Measurements from ENCODE around the gene MYH7.

Gene MYH7

DNA sequence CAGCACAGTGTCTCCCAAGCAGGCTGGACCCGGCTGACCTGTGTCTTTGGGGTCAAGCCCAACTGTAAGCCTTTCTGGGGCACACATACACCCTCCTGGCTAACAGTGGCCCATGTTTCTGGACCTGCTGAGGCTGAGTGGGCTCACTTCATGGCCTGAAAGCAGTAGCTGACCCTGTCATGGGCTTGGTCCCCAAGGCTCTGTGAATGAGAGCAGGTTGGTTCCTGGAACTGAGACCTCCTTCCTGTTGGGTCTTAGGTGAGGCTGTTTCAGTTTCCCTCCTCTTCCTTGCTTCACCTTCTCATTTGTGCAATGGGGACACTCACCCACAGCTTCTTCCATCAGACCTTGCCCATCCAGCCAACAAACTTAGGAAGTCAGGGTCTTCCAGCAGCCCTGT lies 63.6 kb downstream of the MYH7 start:
- ATAC-seq: no peak

GRCh38 chr14:23370221-23370620 lies 65.2 kb downstream of the MYH7 start:
- no peak for ATAC-seq
- no peak for TF ChIP-seq ZC3H10 (CRISPR knock-in tag; IDR thresholded peaks at IDR 0.05)
- TF ChIP-seq ZNF70 (CRISPR knock-in tag; IDR thresholded peaks at IDR 0.05): no peak
- TF ChIP-seq PPARA (CRISPR knock-in tag; IDR thresholded peaks at IDR 0.05; ENCODE audit: borderline replicate concordance): no peak
- TF ChIP-seq RARB (CRISPR knock-in tag; IDR thresholded peaks at IDR 0.05): no peak
- TF ChIP-seq SNAI2 (CRISPR knock-in tag; IDR thresholded peaks at IDR 0.05): no peak
- TF ChIP-seq PATZ1 (CRISPR knock-in tag; IDR thresholded peaks at IDR 0.05; ENCODE audit: borderline replicate concordance): no peak
- TF ChIP-seq, protein P1, sequence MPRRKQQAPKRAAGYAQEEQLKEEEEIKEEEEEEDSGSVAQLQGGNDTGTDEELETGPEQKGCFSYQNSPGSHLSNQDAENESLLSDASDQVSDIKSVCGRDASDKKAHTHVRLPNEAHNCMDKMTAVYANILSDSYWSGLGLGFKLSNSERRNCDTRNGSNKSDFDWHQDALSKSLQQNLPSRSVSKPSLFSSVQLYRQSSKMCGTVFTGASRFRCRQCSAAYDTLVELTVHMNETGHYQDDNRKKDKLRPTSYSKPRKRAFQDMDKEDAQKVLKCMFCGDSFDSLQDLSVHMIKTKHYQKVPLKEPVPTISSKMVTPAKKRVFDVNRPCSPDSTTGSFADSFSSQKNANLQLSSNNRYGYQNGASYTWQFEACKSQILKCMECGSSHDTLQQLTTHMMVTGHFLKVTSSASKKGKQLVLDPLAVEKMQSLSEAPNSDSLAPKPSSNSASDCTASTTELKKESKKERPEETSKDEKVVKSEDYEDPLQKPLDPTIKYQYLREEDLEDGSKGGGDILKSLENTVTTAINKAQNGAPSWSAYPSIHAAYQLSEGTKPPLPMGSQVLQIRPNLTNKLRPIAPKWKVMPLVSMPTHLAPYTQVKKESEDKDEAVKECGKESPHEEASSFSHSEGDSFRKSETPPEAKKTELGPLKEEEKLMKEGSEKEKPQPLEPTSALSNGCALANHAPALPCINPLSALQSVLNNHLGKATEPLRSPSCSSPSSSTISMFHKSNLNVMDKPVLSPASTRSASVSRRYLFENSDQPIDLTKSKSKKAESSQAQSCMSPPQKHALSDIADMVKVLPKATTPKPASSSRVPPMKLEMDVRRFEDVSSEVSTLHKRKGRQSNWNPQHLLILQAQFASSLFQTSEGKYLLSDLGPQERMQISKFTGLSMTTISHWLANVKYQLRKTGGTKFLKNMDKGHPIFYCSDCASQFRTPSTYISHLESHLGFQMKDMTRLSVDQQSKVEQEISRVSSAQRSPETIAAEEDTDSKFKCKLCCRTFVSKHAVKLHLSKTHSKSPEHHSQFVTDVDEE (CRISPR knock-in tag; IDR thresholded peaks at IDR 0.05): no peak
- no peak for TF ChIP-seq ZNF8 (CRISPR knock-in tag; IDR thresholded peaks at IDR 0.05)
- TF ChIP-seq ESRRG (CRISPR knock-in tag; IDR thresholded peaks at IDR 0.05): no peak
- TF ChIP-seq OSR1 (CRISPR knock-in tag; IDR thresholded peaks at IDR 0.05): no peak
- TF ChIP-seq ARNTL (CRISPR knock-in tag; IDR thresholded peaks at IDR 0.05; ENCODE audit: borderline replicate concordance, low read depth): no peak
- no peak for TF ChIP-seq CREB5 (CRISPR knock-in tag; IDR thresholded peaks at IDR 0.05; ENCODE audit: low read depth)
- TF ChIP-seq CSDC2 (CRISPR knock-in tag; IDR thresholded peaks at IDR 0.05): no peak
- no peak for TF ChIP-seq ISL1 (CRISPR knock-in tag; IDR thresholded peaks at IDR 0.05)
- TF ChIP-seq TCF4 (CRISPR knock-in tag; IDR thresholded peaks at IDR 0.05; ENCODE audit: borderline replicate concordance): no peak
- TF ChIP-seq ZFP3 (CRISPR knock-in tag; IDR thresholded peaks at IDR 0.05): no peak
- TF ChIP-seq CSRNP3 (CRISPR knock-in tag; IDR thresholded peaks at IDR 0.05): no peak

More for the DNA sequence above, 63.6 kb downstream of the MYH7 start:
- TF ChIP-seq, protein P2, sequence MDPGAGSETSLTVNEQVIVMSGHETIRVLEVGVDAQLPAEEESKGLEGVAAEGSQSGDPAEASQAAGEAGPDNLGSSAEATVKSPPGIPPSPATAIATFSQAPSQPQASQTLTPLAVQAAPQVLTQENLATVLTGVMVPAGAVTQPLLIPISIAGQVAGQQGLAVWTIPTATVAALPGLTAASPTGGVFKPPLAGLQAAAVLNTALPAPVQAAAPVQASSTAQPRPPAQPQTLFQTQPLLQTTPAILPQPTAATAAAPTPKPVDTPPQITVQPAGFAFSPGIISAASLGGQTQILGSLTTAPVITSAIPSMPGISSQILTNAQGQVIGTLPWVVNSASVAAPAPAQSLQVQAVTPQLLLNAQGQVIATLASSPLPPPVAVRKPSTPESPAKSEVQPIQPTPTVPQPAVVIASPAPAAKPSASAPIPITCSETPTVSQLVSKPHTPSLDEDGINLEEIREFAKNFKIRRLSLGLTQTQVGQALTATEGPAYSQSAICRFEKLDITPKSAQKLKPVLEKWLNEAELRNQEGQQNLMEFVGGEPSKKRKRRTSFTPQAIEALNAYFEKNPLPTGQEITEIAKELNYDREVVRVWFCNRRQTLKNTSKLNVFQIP (CRISPR knock-in tag; IDR thresholded peaks at IDR 0.05; ENCODE audit: borderline replicate concordance, low read depth): no peak
- TF ChIP-seq BACH2 (CRISPR knock-in tag; IDR thresholded peaks at IDR 0.05; ENCODE audit: borderline replicate concordance): no peak
- no peak for TF ChIP-seq ZC3H10 (CRISPR knock-in tag; IDR thresholded peaks at IDR 0.05)
- no peak for TF ChIP-seq ZNF70 (CRISPR knock-in tag; IDR thresholded peaks at IDR 0.05)
- no peak for TF ChIP-seq GLIS3 (CRISPR knock-in tag; IDR thresholded peaks at IDR 0.05)
- TF ChIP-seq, protein P1 (CRISPR knock-in tag; IDR thresholded peaks at IDR 0.05): no peak
- no peak for TF ChIP-seq RARB (CRISPR knock-in tag; IDR thresholded peaks at IDR 0.05)
- TF ChIP-seq ARNTL (CRISPR knock-in tag; IDR thresholded peaks at IDR 0.05; ENCODE audit: borderline replicate concordance, low read depth): no peak
- TF ChIP-seq ZFP30 (CRISPR knock-in tag; IDR thresholded peaks at IDR 0.05): no peak
- TF ChIP-seq ZNF565 (CRISPR knock-in tag; conservative IDR thresholded peaks at IDR 0.05; ENCODE audit: low read depth): no peak
- no peak for TF ChIP-seq CSRNP3 (CRISPR knock-in tag; IDR thresholded peaks at IDR 0.05)
